SK-N-MC (cell line): ENCODE results near the gene ZNF385B.

Experiments
- EZH2 ChIP-seq: fragments of 200-600 bp; sonication (generic); IDR thresholded peaks from one replicate; pipeline ENCODE4 v1.6.1; 2017; ENCODE audit warnings: antibody characterized with exemption
- POLR2AphosphoS5 ChIP-seq: IDR thresholded peaks from 2 replicates; pipeline ENCODE4 v1.6.1; 2012; ENCODE audit warnings: mild to moderate bottlenecking, low read depth, low read length, borderline replicate concordance

DNA sequence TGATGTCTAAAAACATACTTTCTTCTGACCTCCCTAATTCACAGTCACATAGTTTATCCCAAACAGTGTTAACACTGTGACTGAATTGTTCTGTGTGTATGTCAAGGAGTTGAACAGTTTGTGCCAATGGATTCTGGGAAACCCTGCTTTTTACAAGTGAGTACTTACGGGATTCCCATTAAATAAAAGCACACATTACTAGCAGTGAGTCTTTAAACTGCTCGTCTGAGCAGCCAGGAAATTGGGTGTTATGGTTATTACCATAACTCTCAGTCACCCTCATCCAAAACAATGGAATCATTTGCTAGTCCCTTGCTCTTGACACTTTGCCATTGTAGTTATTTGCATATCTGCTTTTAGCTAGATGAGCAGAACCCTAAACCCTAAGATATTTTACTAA lies 209.1 kb downstream of the ZNF385B start:
- TF ChIP-seq EZH2 = no peak
- no peak for TF ChIP-seq POLR2AphosphoS5
